NB4 (cell line): ENCODE results near the gene KAZN.

Experiments used
- MAX ChIP-seq: IDR thresholded peaks from 2 replicates; pipeline ENCODE4 v1.6.1; 2011; ENCODE audit warnings: low read depth, low read length
- POLR2A ChIP-seq: IDR thresholded peaks from 2 replicates; pipeline ENCODE4 v1.6.1; 2011; ENCODE audit warnings: mild to moderate bottlenecking; ENCODE audit not compliant: insufficient read length; ENCODE audit errors: extremely low read depth
- TF ChIP-seq, protein P1 (sequence below): IDR thresholded peaks from one replicate; pipeline ENCODE4 v1.5.1; 2012; ENCODE audit warnings: low read depth, low read length

DNA sequence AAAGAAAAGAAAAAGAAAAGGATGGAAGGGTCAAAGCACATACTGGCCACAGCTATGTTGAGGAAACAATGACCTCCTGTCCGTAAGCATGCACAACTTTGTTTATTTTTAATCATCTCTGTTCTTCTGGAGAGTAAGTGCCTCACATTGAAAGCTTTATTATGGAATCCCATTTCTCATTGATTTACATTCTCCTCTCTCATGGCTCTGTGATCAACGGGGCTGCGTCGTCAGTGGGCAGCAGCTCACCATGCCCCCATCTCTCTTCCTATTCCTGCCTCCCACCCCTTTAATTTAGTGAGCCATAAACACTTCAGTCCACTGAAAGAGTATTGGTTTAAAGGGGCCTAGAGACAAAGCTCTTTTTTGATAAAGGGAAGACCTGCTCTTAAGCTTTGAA, 98.9 kb downstream of the KAZN start:
- no peak for TF ChIP-seq POLR2A
- TF ChIP-seq, protein P1, sequence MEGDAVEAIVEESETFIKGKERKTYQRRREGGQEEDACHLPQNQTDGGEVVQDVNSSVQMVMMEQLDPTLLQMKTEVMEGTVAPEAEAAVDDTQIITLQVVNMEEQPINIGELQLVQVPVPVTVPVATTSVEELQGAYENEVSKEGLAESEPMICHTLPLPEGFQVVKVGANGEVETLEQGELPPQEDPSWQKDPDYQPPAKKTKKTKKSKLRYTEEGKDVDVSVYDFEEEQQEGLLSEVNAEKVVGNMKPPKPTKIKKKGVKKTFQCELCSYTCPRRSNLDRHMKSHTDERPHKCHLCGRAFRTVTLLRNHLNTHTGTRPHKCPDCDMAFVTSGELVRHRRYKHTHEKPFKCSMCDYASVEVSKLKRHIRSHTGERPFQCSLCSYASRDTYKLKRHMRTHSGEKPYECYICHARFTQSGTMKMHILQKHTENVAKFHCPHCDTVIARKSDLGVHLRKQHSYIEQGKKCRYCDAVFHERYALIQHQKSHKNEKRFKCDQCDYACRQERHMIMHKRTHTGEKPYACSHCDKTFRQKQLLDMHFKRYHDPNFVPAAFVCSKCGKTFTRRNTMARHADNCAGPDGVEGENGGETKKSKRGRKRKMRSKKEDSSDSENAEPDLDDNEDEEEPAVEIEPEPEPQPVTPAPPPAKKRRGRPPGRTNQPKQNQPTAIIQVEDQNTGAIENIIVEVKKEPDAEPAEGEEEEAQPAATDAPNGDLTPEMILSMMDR: no peak
- no peak for TF ChIP-seq MAX
